ENCODE measurements around the gene SMIM35.

- TF ChIP-seq STAG1 (CRISPR knock-in tag; IDR thresholded peaks at IDR 0.05) (no peak), SUZ12 (IDR thresholded peaks at IDR 0.05; ENCODE audit: low read depth, low read length) (no peak), CTCF (CRISPR knock-in tag; IDR thresholded peaks at IDR 0.05) (no peak), KDM1A (CRISPR knock-in tag; IDR thresholded peaks at IDR 0.05) (no peak), ZNF101 (CRISPR knock-in tag; IDR thresholded peaks at IDR 0.05; ENCODE audit: borderline replicate concordance, low read depth) (no peak), SCMH1 (CRISPR knock-in tag; IDR thresholded peaks at IDR 0.05; ENCODE audit: borderline replicate concordance) (no peak), KDM5A (IDR thresholded peaks at IDR 0.05; ENCODE audit: borderline replicate concordance, low read length) (no peak), CBX5 (CRISPR knock-in tag; IDR thresholded peaks at IDR 0.05; ENCODE audit: borderline replicate concordance) (no peak), ZNF274 (CRISPR knock-in tag; IDR thresholded peaks at IDR 0.05) (peak; percentile 36; the same call in 1 of the 2 replicates), ZBTB2 (CRISPR knock-in tag; IDR thresholded peaks at IDR 0.05; ENCODE audit: low read depth) (no peak), ATF3 (CRISPR knock-in tag; IDR thresholded peaks at IDR 0.05) (no peak), MAZ (IDR thresholded peaks at IDR 0.05; ENCODE audit: borderline replicate concordance, low read depth, low read length) (no peak), MAZ (CRISPR knock-in tag; IDR thresholded peaks at IDR 0.05; ENCODE audit: low read depth) (no peak)
Observed at GRCh38 chr11:118092907-118093571, 6.3 kb upstream of the SMIM35 start.
